ENCODE data around the gene LTBP3. TPM values are rescaled to one million over a fixed set of nuclear protein-coding genes. Genes with fewer than 3 reads are reported as not detected.
A peak's percentile ranks its signal among the peaks of the same experiment; 100 is the strongest.

Gene LTBP3
- total RNA-seq, 1 donor, result 41.6 TPM

- Histone ChIP-seq H2AFZ (ENCODE audit: low read length) (no peak overlapping the region), H3K27ac (ENCODE audit: low read depth, low read length) (peak overlapping the region; percentile 81), H3K4me2 (ENCODE audit: insufficient read depth, low read length) (peak overlapping the region; percentile 91), H3K4me3 (ENCODE audit: insufficient read depth, low read length) (peak overlapping the region; percentile 77), H3K79me2 (ENCODE audit: insufficient read depth, low read length) (peaks cover 54% of the 10 kb centered on the region), H3K36me3 (ENCODE audit: insufficient read depth, low read length) (peaks cover 29% of the 10 kb centered on the region), H4K20me1 (ENCODE audit: insufficient read depth, low read length) (peaks cover 32% of the 10 kb centered on the region), H3K4me1 (ENCODE audit: insufficient read depth, low read length) (peaks cover 48% of the 10 kb centered on the region), H3K9me3 (ENCODE audit: low read depth, low read length) (no peaks in the 10 kb centered on the region), H3K27me3 (ENCODE audit: insufficient read depth, low read length) (no peaks in the 10 kb centered on the region)
- no peak for TF ChIP-seq CTCF (IDR thresholded peaks at IDR 0.05; ENCODE audit: extremely low read depth, low read depth, low read length)
- peak; percentile 94 for DNase-seq (ENCODE audit: insufficient read length, low spot score, missing footprints)
Observed at GRCh38 chr11:65576232-65576866, 18.2 kb upstream of the LTBP3 start.

DNA sequence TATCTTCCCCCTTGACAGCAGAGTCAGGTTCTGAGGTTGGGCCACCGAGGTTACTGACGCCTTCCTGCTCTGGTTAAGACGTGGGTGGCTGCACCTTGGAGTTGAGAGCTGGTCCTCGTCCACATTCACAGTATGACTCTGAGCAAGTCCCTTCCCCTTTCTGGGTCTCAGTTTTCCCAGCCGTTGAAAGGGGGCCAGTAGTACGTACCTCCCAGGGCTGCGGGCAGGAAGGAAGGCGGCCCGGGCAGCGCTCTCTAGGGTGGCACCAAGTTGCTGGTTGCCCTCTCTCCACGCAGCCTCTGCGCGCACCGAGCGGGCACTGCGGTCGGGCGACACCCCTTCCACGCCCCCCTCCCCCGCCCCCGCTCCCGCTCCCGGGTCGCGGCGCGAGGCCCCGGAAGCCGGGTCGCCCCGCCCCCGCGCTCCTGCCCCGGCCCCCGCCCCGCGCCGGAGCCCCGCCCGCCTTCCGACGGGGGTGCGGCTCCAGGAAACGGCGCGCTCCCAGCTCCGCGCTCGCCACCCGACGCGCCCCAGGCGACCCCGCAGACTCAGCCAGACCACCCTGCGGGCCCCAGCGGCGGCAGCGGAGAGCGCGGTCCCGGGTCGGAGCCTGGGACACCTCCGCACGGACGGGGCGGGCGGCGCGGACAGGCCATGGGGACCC lies 17.5 kb upstream of the LTBP3 start, which contains the start of gene EHBP1L1:
TSS of gene EHBP1L1 (plus strand) at position 486 of the 664 bp plus-strand sequence. CDS start 250 bp downstream, outside the sequence.
- TF ChIP-seq CTCF (IDR thresholded peaks at IDR 0.05; ENCODE audit: extremely low read depth, low read depth, low read length), result no peak
- Histone ChIP-seq H2AFZ (ENCODE audit: low read length) (no peak within 1 kb of the TSS), H3K4me1 (ENCODE audit: insufficient read depth, low read length) (peaks cover 55% of the 10 kb centered on the region)

GRCh38 chr11:65574811-65575567 lies 16.8 kb upstream of the LTBP3 start:
- peak; percentile 95 for DNase-seq (ENCODE audit: insufficient read length, low spot score, missing footprints)
- Histone ChIP-seq H3K36me3 (ENCODE audit: insufficient read depth, low read length) (peaks cover 16% of the 10 kb centered on the region), H3K4me2 (ENCODE audit: insufficient read depth, low read length) (peak overlapping the region; percentile 82), H3K4me1 (ENCODE audit: insufficient read depth, low read length) (peaks cover 55% of the 10 kb centered on the region), H3K4me3 (ENCODE audit: insufficient read depth, low read length) (peak overlapping the region; percentile 77), H3K27ac (ENCODE audit: low read depth, low read length) (peak overlapping the region; percentile 9), H2AFZ (ENCODE audit: low read length) (no peak overlapping the region), H3K27me3 (ENCODE audit: insufficient read depth, low read length) (no peaks in the 10 kb centered on the region), H3K9me3 (ENCODE audit: low read depth, low read length) (no peaks in the 10 kb centered on the region), H3K79me2 (ENCODE audit: insufficient read depth, low read length) (peaks cover 65% of the 10 kb centered on the region), H4K20me1 (ENCODE audit: insufficient read depth, low read length) (peaks cover 29% of the 10 kb centered on the region)
- TF ChIP-seq CTCF (IDR thresholded peaks at IDR 0.05; ENCODE audit: extremely low read depth, low read depth, low read length), result no peak

More for the DNA sequence above, 17.5 kb upstream of the LTBP3 start, which contains the start of gene EHBP1L1:
- DNase-seq (ENCODE audit: insufficient read length, low spot score, missing footprints), result peak; percentile 98
- peak within 1 kb of the TSS; percentile 81 for H3K27ac ChIP-seq (ENCODE audit: low read depth, low read length)
- H3K9me3 ChIP-seq (ENCODE audit: low read depth, low read length), result no peaks in the 10 kb centered on the region
- H3K79me2 ChIP-seq (ENCODE audit: insufficient read depth, low read length), result peaks cover 61% of the 10 kb centered on the region
- peak within 1 kb of the TSS; percentile 77 for H3K4me3 ChIP-seq (ENCODE audit: insufficient read depth, low read length)
- H3K36me3 ChIP-seq (ENCODE audit: insufficient read depth, low read length), result peaks cover 23% of the 10 kb centered on the region
- H4K20me1 ChIP-seq (ENCODE audit: insufficient read depth, low read length), result peaks cover 34% of the 10 kb centered on the region
- no peaks in the 10 kb centered on the region for H3K27me3 ChIP-seq (ENCODE audit: insufficient read depth, low read length)
- peak within 1 kb of the TSS; percentile 91 for H3K4me2 ChIP-seq (ENCODE audit: insufficient read depth, low read length)
